HG02642 (cell line): ENCODE results near the gene TMEM94.
"Not testable (repeated sequence)": the region's sequence is repeated elsewhere in the genome, so short reads cannot be mapped to it uniquely, and the experiment has no call there.

Source experiments
- ATAC-seq: cut with Tn5 transposase; IDR thresholded peaks from one replicate; pipeline ENCODE4 v1.9.1; 2021; ENCODE audit warnings: mild to moderate bottlenecking; ENCODE audit not compliant: unreplicated experiment, poor library complexity

TMEM94 gene

DNA sequence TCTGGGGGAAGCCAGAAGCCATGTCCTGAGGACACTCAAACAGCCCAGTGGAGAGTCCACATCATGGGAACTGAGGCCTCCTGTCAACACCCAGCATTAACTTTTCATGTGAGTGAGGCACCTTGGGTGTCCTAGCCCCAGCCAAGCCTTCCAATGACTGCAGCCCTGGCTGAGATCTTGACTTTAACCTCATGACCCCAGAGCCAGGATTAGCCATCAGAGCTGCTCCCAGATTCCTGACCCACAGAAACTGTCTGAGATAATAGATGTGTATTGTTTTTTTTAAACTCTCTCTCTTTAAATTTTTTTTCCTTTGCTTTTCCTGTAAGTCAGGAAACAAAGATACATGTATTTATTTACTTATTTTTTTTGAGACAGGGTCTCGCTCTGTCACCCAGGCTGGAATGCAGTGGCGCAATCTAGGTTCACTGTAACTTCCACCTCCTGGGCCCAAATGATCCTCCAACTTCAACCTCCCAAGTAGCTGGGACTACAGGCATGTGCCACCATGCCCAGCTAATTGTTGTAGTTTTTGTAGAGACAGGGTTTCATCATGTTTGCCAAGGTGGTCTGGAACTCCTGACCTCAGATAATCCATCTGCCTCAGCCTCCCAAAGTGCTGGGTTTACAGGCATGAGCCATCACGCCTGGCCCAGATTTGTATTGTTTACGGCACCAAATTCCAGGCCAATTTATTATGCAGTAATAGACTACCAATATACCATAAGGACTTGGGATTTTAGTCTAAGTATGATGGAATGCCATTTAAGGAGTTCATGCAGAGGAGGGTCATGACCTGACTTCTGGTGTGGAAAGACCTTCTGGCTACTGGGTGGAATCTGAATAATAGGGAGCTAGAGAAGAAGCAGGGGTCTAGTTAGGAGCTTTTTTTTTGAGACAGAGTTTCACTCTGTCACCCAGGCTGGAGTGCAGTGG lies 14.0 kb upstream of the TMEM94 start:
- no peak for ATAC-seq

- ATAC-seq, result no peak
Observed at GRCh38 chr17:75445296-75445695, 11.1 kb upstream of the TMEM94 start.

DNA sequence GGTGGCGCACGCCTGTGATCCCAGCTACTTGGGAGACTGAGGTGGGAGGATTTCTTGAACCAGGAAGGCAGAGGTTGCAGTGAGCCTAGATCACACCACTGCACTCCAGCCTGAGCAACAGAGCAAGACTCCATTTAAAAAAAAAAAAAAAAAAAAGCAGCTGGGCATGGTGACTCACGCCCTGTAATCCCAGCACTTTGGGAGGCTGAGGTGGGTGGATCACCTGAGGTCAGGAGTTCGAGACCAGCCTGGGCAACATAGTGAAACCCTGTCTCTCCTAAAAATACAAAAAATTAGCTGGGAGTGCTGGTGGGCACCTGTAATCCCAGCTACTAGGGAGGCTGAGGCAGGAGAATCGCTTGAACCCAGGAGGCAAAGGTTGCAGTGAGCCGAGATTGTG lies 10.5 kb upstream of the TMEM94 start:
- ATAC-seq, result not testable (repeated sequence)

DNA sequence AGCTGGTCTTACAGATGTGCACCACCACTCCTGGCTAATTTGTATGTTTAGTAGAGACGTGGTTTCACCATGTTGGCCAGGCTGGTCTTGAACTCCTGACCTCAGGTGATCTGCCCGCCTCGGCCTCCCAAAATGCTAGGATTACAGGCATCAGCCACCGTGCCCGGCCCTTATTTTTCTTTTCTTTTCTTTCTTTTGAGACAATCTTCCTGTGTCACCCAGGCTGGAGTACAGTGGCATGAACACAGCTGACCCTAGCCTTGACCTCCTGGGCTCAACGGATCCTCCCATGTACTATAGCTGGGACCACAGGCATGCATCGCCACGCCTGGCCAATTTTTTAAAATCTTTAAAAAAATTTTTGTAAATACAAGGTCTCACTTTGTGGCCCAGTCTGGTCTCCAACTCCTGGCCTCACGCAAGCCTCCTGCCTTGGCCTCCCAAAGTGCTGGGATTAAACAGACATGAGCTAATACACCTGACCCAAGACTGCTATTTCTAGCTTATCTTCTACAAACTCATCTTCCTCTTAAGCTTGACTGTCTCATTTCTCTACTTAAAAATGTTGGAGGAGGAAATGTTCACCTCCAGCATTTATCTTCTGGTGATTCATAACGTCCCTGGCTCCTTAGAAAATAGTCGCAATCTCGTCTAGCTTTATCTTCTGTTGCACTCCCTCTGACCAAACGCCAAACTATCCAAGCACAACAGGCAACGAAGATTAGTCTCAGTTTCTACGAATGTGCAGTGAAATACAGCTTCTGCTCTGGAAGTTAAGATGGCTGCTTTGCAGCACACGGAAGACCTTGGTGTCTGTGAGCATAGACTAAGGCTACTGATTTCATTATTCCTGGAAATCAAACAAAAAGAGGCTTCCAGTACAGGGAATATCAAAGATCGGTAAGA lies 8.2 kb upstream of the TMEM94 start:
- no peak for ATAC-seq

GRCh38 chr17:75450270-75450669 lies 6.2 kb upstream of the TMEM94 start:
- no peak for ATAC-seq

- ATAC-seq, result no peak
Observed at GRCh38 chr17:75454193-75454592, 2.2 kb upstream of the TMEM94 start.

GRCh38 chr17:75454672-75455071 lies 1.8 kb upstream of the TMEM94 start:
- ATAC-seq, result not testable (repeated sequence)

DNA sequence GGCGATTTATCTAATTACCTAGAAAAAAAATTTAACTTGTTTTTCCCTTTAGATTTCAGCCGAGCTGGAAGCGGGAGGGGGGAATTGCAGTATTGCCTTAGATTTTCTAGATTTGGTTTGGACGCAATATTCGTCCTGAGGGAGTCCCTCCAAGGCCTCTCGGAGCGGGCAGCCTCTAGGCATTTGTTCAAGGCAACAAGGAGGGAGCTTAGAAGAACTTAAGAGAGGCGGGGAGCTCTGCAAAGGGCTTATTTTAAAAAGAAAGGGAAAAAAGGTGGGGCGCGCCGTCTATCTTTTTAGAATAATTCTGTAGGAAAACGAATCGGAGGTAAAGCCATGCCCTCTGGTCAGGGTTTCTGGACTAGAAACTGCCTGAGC lies 407 bp upstream of the TMEM94 start:
- peak; percentile 11 for ATAC-seq

- ATAC-seq, result no peak
Observed at GRCh38 chr17:75457047-75457654, 716 bp downstream of the TMEM94 start.

DNA sequence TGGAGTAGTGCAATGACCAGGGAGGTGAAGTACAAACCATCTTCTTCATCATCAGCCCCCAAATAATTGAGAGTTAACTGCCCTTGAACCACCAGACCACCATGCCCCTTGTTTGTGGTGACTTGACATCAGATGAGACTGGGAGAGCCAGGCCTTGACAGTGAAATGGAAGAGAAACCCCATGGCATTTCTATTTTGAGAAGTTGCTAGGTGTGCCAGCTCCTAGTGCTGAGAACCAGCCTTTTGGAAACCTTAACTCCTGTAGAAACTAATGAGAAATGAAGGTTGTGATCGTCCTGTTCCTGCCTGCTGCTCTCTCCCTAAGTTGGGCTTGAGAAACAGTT lies 2.8 kb downstream of the TMEM94 start:
- ATAC-seq, result no peak

DNA sequence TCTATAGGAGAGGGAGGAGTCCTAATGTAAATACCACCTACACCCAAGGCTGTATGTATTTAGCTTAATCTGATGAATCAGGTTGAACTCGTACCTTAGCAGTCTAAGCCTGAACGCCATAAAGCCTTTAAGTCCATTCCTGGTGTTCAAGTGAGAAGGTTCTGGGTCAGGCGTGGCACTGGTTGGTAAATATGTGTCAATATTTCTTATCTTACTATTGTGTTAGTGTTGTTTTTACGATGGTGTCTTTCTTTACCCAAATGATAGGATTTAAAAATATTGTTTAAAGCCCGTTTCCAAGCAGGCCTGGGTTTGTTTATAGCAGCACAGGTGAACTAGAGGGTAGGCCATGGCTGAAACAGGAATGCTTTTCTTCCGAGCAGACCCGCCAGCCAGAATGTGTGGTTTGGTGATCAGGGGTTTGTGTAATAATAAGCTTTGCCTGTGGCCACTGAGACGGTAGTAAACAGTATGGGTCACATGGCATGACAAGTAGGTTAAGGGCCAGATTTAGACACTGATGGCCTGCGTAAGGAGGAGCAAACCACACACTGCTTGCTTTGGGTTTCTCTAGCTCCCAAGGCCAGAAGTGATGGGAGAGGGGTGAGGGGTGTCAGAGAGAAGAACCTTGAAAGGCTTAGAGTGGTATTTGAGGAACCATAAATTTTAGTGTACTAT lies 3.3 kb downstream of the TMEM94 start:
- no peak for ATAC-seq

DNA sequence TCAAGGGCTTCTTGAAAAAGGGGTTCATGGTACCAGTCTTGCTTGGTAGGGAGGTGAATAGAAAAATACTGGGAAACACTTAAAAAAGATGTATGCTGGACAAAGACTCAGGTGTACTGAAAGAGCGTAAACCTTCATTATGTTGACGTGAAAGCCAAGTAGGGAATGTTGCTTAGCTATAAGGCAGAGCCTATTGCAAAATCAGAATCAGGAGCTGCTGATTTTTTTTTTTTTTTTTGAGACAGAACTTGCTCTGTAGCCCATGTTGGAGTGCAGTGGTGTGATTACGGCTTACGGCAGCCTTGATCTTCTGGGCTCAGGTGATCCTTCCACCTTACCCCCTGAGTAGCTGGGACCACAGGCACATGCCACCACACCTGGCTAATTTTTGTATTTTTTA lies 3.9 kb downstream of the TMEM94 start:
- no peak for ATAC-seq

DNA sequence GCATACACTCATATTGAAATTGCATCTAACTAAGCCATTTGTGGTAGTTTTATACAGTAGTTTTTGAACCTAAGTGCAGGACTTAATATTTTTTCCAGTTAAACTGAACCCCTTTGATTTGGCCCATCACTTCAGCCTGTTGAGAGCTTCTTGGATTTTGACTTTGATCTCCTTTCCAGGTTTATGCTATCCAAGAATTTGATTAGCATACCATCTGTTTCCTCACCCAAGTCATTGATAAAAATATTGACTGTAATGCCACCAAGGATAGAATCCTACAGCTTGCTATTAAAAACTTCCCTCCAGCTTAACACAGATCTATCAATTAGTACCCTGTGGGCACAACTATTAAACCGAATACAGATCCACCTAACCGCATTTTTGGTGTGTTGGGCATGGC lies 7.2 kb downstream of the TMEM94 start:
- no peak for ATAC-seq

DNA sequence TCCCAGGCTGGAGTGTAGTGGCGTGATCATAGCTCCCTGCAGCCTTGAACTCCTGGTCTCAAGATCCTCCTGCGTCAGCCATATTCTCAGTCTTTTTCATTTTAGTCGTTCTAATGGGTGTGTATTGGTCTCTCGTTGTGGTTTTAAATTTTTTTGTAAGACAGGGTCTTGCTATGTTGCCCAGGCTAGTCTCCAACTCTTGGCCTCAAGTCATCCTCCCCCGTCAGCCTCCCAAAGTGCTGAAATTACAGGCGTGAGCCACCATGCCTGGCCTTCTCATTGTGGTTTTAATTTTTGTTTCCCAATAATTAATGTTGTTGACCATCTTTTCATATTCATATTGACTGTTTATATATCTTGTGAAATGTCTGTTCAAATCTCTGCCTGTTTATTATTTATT lies 8.6 kb downstream of the TMEM94 start:
- no peak for ATAC-seq

- no peak for ATAC-seq
Observed at GRCh38 chr17:75468291-75468754, 11.9 kb downstream of the TMEM94 start.

GRCh38 chr17:75468779-75469373 lies 12.4 kb downstream of the TMEM94 start:
- no peak for ATAC-seq

DNA sequence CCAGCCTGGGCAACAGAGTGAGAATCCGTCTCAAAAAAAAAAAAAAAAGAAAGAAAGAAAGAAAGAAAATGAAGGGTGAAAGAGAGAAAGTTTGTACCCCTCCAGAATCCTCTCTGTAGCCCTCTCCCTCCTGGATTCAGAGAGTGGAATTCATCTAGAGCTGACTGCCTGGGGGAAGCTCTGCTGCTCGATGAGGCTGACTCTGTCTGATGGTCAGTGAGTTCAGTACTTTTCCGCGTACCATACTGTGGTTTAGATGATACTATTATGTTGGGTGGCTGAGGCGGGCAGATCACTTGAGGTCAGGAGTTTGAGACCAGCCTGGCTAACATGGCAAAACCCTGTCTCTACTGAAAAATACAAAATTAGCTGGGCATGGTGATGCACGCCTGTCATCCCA lies 14.8 kb downstream of the TMEM94 start:
- ATAC-seq, result no peak

- ATAC-seq, result no peak
Observed at GRCh38 chr17:75472119-75472518, 15.7 kb downstream of the TMEM94 start.

GRCh38 chr17:75473246-75473645 lies 16.8 kb downstream of the TMEM94 start:
- no peak for ATAC-seq

- no peak for ATAC-seq
Observed at GRCh38 chr17:75474736-75475135, 18.3 kb downstream of the TMEM94 start.
